Jurkat, Clone E6-1 (cell line): ENCODE measurements around the gene DLGAP4.
"Not testable (repeated sequence)": the region's sequence is repeated elsewhere in the genome, so short reads cannot be mapped to it uniquely, and the experiment has no call there.

Source experiments
- DNase-seq: peaks from one replicate; pipeline ENCODE4 v3.0.0-alpha.2; 2011; ENCODE audit warnings: low read depth, low spot score
- H3K4me3 ChIP-seq: 2 replicates; pipeline ENCODE4 v1.5.1; 2011; ENCODE audit warnings: mild to moderate bottlenecking, low read length, control low read depth, moderate library complexity

Gene DLGAP4

GRCh38 chr20:36497856-36498255, 191.7 kb downstream of the DLGAP4 start:
- no peak overlapping the region for H3K4me3 ChIP-seq
- no peak for DNase-seq

GRCh38 chr20:36498386-36499179, 192.4 kb downstream of the DLGAP4 start:
- H3K4me3 ChIP-seq: no peak overlapping the region
- DNase-seq: no peak

- no peak for DNase-seq
- no peak overlapping the region for H3K4me3 ChIP-seq
Observed at GRCh38 chr20:36499211-36499610, 193.1 kb downstream of the DLGAP4 start.

- no peak for DNase-seq
- no peak overlapping the region for H3K4me3 ChIP-seq
Observed at GRCh38 chr20:36499723-36500501, 193.8 kb downstream of the DLGAP4 start.

- no peak for DNase-seq
- H3K4me3 ChIP-seq: no peak overlapping the region
Observed at GRCh38 chr20:36501367-36502006, 195.3 kb downstream of the DLGAP4 start.

GRCh38 chr20:36504295-36504694, 198.2 kb downstream of the DLGAP4 start:
- no peak for DNase-seq
- H3K4me3 ChIP-seq: no peak overlapping the region

GRCh38 chr20:36506253-36506652, 200.1 kb downstream of the DLGAP4 start:
- peak; percentile 24 for DNase-seq
- H3K4me3 ChIP-seq: no peak overlapping the region

- no peak for DNase-seq
- no peak overlapping the region for H3K4me3 ChIP-seq
Observed at GRCh38 chr20:36507746-36508145, 201.6 kb downstream of the DLGAP4 start.

- H3K4me3 ChIP-seq: no peak overlapping the region
- no peak for DNase-seq
Observed at GRCh38 chr20:36519012-36519719, 213.0 kb downstream of the DLGAP4 start.

- H3K4me3 ChIP-seq: no peak overlapping the region
- DNase-seq: no peak
Observed at GRCh38 chr20:36519944-36520343, 213.8 kb downstream of the DLGAP4 start.

GRCh38 chr20:36521526-36521925, 215.4 kb downstream of the DLGAP4 start:
- H3K4me3 ChIP-seq: no peak overlapping the region
- no peak for DNase-seq

GRCh38 chr20:36522412-36522811, 216.3 kb downstream of the DLGAP4 start:
- H3K4me3 ChIP-seq, DNase-seq: not testable (repeated sequence)

GRCh38 chr20:36523341-36523740, 217.2 kb downstream of the DLGAP4 start:
- H3K4me3 ChIP-seq: no peak overlapping the region
- no peak for DNase-seq

GRCh38 chr20:36525620-36526365, 219.7 kb downstream of the DLGAP4 start:
- H3K4me3 ChIP-seq: no peak overlapping the region

GRCh38 chr20:36526521-36527011, 220.4 kb downstream of the DLGAP4 start:
- no peak for DNase-seq
- no peak overlapping the region for H3K4me3 ChIP-seq

More at GRCh38 chr20:36525620-36526365, 219.7 kb downstream of the DLGAP4 start:
- no peak for DNase-seq

GRCh38 chr20:36527331-36528125, 221.4 kb downstream of the DLGAP4 start:
- no peak overlapping the region for H3K4me3 ChIP-seq
- no peak for DNase-seq

GRCh38 chr20:36528176-36528874, 222.2 kb downstream of the DLGAP4 start:
- H3K4me3 ChIP-seq: no peak overlapping the region
- no peak for DNase-seq
